Endothelial cell of umbilical vein (primary cell): ENCODE results near the gene DCDC1. TPM values are rescaled to one million over a fixed set of nuclear protein-coding genes. Genes with fewer than 3 reads are reported as not detected.

Experiments
- BruUV-seq: library from RNA; stranded (reverse); fragments of 400-500 nt; replicated peaks from 2 replicates; lab custom pipeline; 2021; lab: Mats Ljungman, UMichigan
- CTCF ChIA-PET: fragments of 300-600, 350-600 bp; sonication (Branson Sonifier 250); formaldehyde crosslinking; loops from one replicate; lab custom pipeline; 2021; ENCODE audit warnings: antibody characterized with exemption, inconsistent platforms; lab: Charles Lee
- POLR2A ChIA-PET: fragments of 300-600, 350-600 bp; sonication (Branson Sonifier 250); formaldehyde crosslinking; loops from one replicate; lab custom pipeline; 2021; ENCODE audit warnings: antibody characterized with exemption, inconsistent platforms; lab: Charles Lee
- DNase-seq: peaks from one replicate; pipeline ENCODE4 v3.0.0-alpha.2; 2011; ENCODE audit warnings: low read depth, low spot score
- FAIRE-seq: peaks from 2 replicates; lab custom pipeline; 2011; peaks lifted over from hg19 to GRCh38; lab: Jason Lieb, UNC
- H2AFZ ChIP-seq: 2 replicates; pipeline ENCODE4 v1.6.0; 2012; ENCODE audit warnings: low read depth, low read length, control low read depth, inconsistent platforms
- H3K27ac ChIP-seq: 2 replicates; pipeline ENCODE4 v1.5.1; 2011; ENCODE audit warnings: low read depth, mild to moderate bottlenecking, control low read depth, low read length, moderate library complexity; ENCODE audit not compliant: insufficient read depth
- H3K27me3 ChIP-seq, 2 experiments: 2 replicates each; pipeline versions ENCODE4 v1.6.0 to v1.6.1; 2011; ENCODE audit warnings: low read length in 2 of 2, mixed read lengths in 1 of 2; ENCODE audit not compliant: control insufficient read depth in 2 of 2, insufficient read depth in 2 of 2
- H3K36me3 ChIP-seq, 2 experiments: 2 replicates in 1 of 2; 3 replicates in 1 of 2; pipeline ENCODE4 v1.5.1; 2011; ENCODE audit warnings: low read length in 2 of 2, mild to moderate bottlenecking in 1 of 2, moderate library complexity in 1 of 2; ENCODE audit not compliant: control insufficient read depth in 2 of 2, insufficient read depth in 2 of 2; ENCODE audit errors: extremely low read depth in 1 of 2
- H3K4me1 ChIP-seq: 3 replicates; pipeline ENCODE4 v1.5.1; 2011; ENCODE audit warnings: mild to moderate bottlenecking, low read length; ENCODE audit not compliant: control insufficient read depth, insufficient read depth; ENCODE audit errors: extremely low read depth
- H3K4me2 ChIP-seq: 2 replicates; pipeline ENCODE4 v1.6.1; 2011; ENCODE audit warnings: low read length, control low read depth, mixed read lengths; ENCODE audit not compliant: insufficient read depth
- H3K4me3 ChIP-seq, 3 experiments: fragments of 200-600 bp in 1 of 3; sonication (generic), shearing (Covaris generic) in 1 of 3; replicated peaks in 1 of 3; 2 replicates each; pipeline ENCODE4 v1.5.1; 2011 to 2016; ENCODE audit warnings: control low read depth in 3 of 3, low read length in 3 of 3, mild to moderate bottlenecking in 2 of 3, inconsistent platforms in 1 of 3, low read depth in 1 of 3, moderate library complexity in 1 of 3; ENCODE audit not compliant: insufficient read depth in 1 of 3
- H3K79me2 ChIP-seq: 2 replicates; pipeline ENCODE4 v1.6.0; 2012; ENCODE audit warnings: low read length, inconsistent platforms; ENCODE audit not compliant: control insufficient read depth, insufficient read depth
- H3K9ac ChIP-seq: replicated peaks from 2 replicates; pipeline ENCODE3; 2011; ENCODE audit warnings: low read length, control low read depth; ENCODE audit not compliant: insufficient read depth; ENCODE audit errors: extremely low read depth
- H3K9me1 ChIP-seq: replicated peaks from 3 replicates; pipeline ENCODE4 v1.6.0; 2011; ENCODE audit warnings: mild to moderate bottlenecking, low read length; ENCODE audit not compliant: control insufficient read depth, insufficient read depth; ENCODE audit errors: extremely low read depth
- H3K9me3 ChIP-seq: replicated peaks from 2 replicates; pipeline ENCODE4 v1.5.1; 2012; ENCODE audit warnings: low read length, inconsistent platforms; ENCODE audit not compliant: control insufficient read depth, insufficient read depth
- H4K20me1 ChIP-seq: replicated peaks from 2 replicates; pipeline ENCODE3; 2011; ENCODE audit warnings: mild to moderate bottlenecking, low read length; ENCODE audit not compliant: control insufficient read depth, insufficient read depth; ENCODE audit errors: extremely low read depth
- MYC ChIP-seq: IDR thresholded peaks from one replicate; pipeline ENCODE4 v1.6.1; 2011; ENCODE audit warnings: mild to moderate bottlenecking, low read depth, low read length
- POLR2A ChIP-seq: IDR thresholded peaks from 2 replicates; pipeline ENCODE4 v1.6.1; 2012; ENCODE audit warnings: low read depth, mild to moderate bottlenecking, control low read depth, low read length
- POLR2AphosphoS5 ChIP-seq: IDR thresholded peaks from 2 replicates; pipeline ENCODE4 v1.6.1; 2012; ENCODE audit warnings: low read depth, mild to moderate bottlenecking, control low read depth, low read length, moderate library complexity; ENCODE audit not compliant: insufficient read depth
- dilution Hi-C: fragments of 300-500 bp; cut with MboI; formaldehyde crosslinking; loops from one replicate; pipeline ENCODE4 v1.15.0; 2019; ENCODE audit warnings: low sequenced_read_pairs; ENCODE audit not compliant: extremely low pct_ligation_motif_present
- intact Hi-C: fragments of 100-400 bp; cut with micrococcal nuclease; formaldehyde crosslinking; loops from one replicate; pipeline ENCODE4 v1.10.0; 2022
- polyA plus RNA-seq, 4 experiments: library from polyadenylated mRNA; depleted of rRNA in 3 of 4; stranded (reverse) in 3 of 4; unstranded in 1 of 4; fragments of >200 nt; gene quantifications; 2 replicates each; pipeline versions ENCODE4 v1.2.1 to v1.2.3, GENCODE V29; 2011 to 2012; ENCODE audit warnings: missing spikeins in 1 of 4
- total RNA-seq: library from RNA; stranded (reverse); gene quantifications from 2 replicates; pipeline ENCODE4 v1.2.3, GENCODE V29; 2021
- TF ChIP-seq, protein P1 (sequence below): IDR thresholded peaks from 2 replicates; pipeline ENCODE4 v1.6.1; 2011; ENCODE audit not compliant: insufficient read depth, insufficient read length
- TF ChIP-seq, protein P2 (sequence below), 2 donors: IDR thresholded peaks; 1 replicate in 1 of 2; 2 replicates in 1 of 2; pipeline ENCODE4 v1.5.1; 2011; ENCODE audit warnings: low read length in 2 of 2, mild to moderate bottlenecking in 2 of 2, moderate library complexity in 2 of 2, control low read depth in 1 of 2, inconsistent platforms in 1 of 2, low read depth in 1 of 2; ENCODE audit not compliant: insufficient read depth in 1 of 2; ENCODE audit errors: extremely low read depth in 1 of 2

Gene DCDC1
- total and polyA plus RNA-seq, 2 donors (not counting 3 experiments of a cell fraction or from before 2014, with no cell fraction given) = 0.04 TPM; not detected in 1

GRCh38 chr11:31132531-31133421 is 236.8 kb downstream of the DCDC1 start:
- FAIRE-seq (no peak), DNase-seq (no peak)
- no peaks in the 10 kb centered on the region for H3K79me2 ChIP-seq
- no peaks in the 10 kb centered on the region for H3K27me3 ChIP-seq
- no peaks in the 10 kb centered on the region for H3K36me3 ChIP-seq
- no peaks in the 10 kb centered on the region for H4K20me1 ChIP-seq
- dilution Hi-C loops (no loop called here), intact Hi-C loops (no loop called here)
- H2AFZ ChIP-seq = no peak overlapping the region
- no TSS peak for BruUV-seq
- H3K9ac ChIP-seq = no peak overlapping the region
- ChIA-PET POLR2A (no interaction called here), CTCF (no interaction called here)
- H3K9me3 ChIP-seq = no peaks in the 10 kb centered on the region
- H3K4me2 ChIP-seq = no peak overlapping the region
- H3K4me3 ChIP-seq = no peak overlapping the region
- no peak overlapping the region for H3K27ac ChIP-seq
- H3K4me1 ChIP-seq = no peaks in the 10 kb centered on the region
- no peaks in the 10 kb centered on the region for H3K9me1 ChIP-seq
- TF ChIP-seq, protein P1, sequence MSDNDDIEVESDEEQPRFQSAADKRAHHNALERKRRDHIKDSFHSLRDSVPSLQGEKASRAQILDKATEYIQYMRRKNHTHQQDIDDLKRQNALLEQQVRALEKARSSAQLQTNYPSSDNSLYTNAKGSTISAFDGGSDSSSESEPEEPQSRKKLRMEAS = no peak
- TF ChIP-seq, protein P2, sequence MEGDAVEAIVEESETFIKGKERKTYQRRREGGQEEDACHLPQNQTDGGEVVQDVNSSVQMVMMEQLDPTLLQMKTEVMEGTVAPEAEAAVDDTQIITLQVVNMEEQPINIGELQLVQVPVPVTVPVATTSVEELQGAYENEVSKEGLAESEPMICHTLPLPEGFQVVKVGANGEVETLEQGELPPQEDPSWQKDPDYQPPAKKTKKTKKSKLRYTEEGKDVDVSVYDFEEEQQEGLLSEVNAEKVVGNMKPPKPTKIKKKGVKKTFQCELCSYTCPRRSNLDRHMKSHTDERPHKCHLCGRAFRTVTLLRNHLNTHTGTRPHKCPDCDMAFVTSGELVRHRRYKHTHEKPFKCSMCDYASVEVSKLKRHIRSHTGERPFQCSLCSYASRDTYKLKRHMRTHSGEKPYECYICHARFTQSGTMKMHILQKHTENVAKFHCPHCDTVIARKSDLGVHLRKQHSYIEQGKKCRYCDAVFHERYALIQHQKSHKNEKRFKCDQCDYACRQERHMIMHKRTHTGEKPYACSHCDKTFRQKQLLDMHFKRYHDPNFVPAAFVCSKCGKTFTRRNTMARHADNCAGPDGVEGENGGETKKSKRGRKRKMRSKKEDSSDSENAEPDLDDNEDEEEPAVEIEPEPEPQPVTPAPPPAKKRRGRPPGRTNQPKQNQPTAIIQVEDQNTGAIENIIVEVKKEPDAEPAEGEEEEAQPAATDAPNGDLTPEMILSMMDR (IDR thresholded peaks at IDR 0.05; ENCODE audit: extremely low read depth in 1 of 2, insufficient read depth in 1 of 2, low read depth in 1 of 2, low read length in 2 of 2) = no peak
- TF ChIP-seq POLR2A (no peak), MYC (no peak), POLR2AphosphoS5 (no peak)
